HG03280 (cell line): Measurements from ENCODE around the gene NKIRAS1.
"Not testable (repeated sequence)": the region's sequence is repeated elsewhere in the genome, so short reads cannot be mapped to it uniquely, and the experiment has no call there.

ENCODE experiments used
- ATAC-seq: cut with Tn5 transposase; IDR thresholded peaks from one replicate; pipeline ENCODE4 v1.9.1; 2021; ENCODE audit warnings: mild to moderate bottlenecking, moderate library complexity; ENCODE audit not compliant: unreplicated experiment

Gene NKIRAS1

GRCh38 chr3:23941440-23941839 lies 24.6 kb upstream of the NKIRAS1 start:
- ATAC-seq, result no peak

DNA sequence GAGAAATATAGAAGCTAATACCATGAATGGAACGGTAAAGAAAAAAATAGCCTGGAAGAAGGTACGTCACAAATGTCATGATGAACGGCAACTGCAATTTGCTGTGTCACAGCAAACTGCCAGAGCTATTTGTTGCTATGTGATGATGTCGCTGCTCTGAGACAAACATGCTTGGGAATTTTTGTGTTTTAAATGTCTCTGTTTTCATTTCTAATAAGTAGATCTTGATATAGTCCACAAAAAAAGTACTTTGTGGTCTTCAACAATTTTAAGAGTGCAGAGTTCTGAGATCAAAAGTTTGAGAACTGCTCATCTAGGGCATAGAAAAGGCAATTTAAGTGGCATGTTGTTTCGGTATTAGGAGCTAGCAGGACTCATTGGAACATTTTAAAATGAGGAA lies 24.0 kb upstream of the NKIRAS1 start:
- no peak for ATAC-seq

DNA sequence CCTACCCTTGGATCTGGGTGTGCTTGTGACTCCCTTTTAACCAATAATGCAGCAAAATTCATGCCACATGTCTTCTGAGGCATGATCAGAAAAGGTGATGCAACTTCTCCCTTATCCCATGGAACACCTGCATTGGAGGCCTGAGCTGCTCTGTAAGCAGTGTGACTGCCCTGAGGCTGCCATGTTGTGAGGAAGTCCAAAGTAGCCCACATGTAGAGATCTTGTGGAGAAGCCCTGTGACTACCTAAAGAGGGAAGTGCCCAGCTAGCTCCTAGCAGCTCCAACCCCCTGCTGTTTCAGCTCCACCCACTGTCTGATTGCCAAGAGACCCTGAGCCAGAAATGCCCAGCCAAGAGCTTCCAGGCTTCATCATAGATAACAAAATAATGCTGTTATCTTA lies 21.9 kb upstream of the NKIRAS1 start:
- no peak for ATAC-seq

GRCh38 chr3:23937296-23937695 lies 20.5 kb upstream of the NKIRAS1 start:
- no peak for ATAC-seq

DNA sequence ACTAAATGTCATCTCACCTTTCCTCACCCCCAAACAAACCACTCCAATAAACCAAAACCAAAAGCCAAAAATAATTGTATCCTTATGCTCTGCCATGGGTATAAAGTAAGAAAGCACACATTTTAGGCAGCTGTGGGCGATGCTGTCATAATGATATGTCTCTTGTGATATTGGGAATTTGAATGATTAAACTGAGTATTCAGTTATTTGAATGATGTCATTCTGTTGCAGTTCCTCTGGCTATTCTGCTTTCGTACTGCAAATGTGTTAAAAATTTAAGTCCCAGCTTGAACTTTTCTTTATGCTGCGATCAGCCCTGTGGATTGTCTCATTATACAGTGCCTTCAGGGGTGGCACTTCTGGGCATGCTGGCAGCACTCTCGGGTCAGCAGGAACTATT lies 17.5 kb upstream of the NKIRAS1 start:
- ATAC-seq, result no peak

DNA sequence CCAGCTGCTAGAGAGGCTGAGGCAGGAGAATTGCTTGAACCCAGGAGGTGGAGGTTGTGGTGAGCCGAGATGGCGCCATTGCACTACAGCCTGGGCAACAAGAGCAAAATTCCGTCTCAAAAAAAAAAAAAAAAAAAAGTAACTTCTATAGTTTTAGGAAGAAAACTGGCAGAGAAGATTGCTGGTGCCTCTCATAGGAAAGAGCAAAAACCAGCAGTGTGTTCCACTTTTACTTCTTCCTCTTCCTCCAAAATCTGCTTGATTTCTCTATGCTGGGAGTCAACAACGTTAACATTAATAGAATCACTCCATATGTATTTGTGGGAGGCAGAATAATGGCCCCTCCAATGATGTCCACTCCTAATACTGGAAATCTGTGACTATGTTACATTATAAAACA lies 15.8 kb upstream of the NKIRAS1 start:
- no peak for ATAC-seq

DNA sequence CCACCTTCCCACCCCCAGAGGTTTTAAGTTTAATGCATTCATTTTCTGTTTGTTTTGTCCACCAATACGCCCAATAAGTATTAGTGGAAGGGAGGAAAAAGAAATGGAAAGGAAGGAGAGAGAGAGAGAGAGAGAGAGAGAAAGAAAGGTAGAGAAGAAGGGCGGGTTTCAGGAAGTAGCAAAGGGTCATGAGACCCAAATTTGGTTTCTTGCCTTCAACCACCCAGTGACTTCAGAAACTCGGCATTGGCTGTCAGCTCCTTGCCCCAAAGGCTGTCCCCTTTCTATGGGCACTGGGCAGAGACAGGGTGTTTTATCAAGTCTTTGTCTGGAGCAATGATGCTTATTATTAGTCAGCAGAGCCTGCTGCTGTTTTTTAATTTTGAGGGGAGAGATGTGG lies 14.8 kb upstream of the NKIRAS1 start:
- no peak for ATAC-seq

- no peak for ATAC-seq
Measured at GRCh38 chr3:23928524-23928923, 11.7 kb upstream of the NKIRAS1 start.

DNA sequence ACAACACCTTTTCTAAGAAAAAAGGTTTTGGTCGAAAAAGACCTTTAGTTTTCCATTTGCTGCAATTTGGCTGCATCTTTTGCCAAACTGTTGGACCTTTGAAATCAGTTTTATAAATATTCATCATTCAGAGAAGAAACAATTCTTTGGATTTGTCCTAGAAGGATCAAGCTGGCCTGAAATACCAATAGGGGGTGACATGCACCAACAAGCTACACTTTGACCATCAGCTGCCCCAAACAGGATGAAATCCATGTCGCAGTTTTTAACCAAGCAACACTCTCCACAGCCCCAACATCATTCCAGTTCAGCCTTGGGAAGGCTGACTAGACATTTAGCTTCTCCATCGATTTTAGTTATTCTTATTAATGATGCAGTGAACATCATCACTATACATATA lies 9.9 kb upstream of the NKIRAS1 start:
- no peak for ATAC-seq

GRCh38 chr3:23926246-23926645 lies 9.5 kb upstream of the NKIRAS1 start:
- no peak for ATAC-seq

DNA sequence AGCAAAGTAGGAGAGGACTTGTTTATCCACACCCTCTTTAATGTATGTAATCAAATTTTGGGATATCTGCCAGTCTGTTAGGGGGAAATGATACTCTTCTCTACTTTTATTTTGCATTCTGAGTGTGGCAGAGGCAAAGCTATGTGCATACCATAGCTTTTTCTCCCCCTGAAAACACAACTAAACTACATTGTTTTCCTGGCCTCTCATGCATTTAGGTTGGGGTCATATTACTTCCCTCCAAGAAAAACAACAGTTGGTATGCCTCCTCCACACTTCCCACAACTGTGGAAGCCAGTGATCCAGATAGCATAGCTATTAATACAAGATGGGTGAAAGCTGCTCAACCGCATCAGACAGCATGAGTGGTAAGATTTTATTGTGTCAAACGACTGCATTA lies 7.0 kb upstream of the NKIRAS1 start:
- ATAC-seq, result no peak

GRCh38 chr3:23921052-23921511 lies 4.3 kb upstream of the NKIRAS1 start:
- ATAC-seq, result no peak

DNA sequence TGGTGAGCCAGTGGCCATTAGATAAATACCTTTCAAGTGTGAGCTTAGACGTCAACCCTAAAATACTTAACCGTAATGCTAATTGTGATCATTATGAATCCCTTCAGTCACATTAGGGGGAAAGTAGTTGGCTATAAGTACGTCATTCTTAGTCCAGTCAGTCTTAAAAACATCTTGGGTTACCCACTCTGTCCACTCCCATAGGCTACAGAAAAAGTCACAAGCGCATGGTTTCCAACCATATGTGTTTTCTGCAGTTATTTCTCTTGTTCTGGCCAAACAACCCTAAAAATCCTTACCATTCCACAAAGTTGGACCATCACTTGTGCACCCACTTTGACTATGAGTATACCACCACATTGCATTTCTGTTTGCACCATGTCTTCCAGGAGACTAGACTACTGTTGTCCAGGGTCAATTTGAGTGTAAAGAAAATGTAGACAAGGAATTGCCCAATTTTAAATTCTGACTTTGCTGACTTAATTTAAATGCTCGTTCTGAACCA lies 3.4 kb upstream of the NKIRAS1 start:
- ATAC-seq, result no peak

DNA sequence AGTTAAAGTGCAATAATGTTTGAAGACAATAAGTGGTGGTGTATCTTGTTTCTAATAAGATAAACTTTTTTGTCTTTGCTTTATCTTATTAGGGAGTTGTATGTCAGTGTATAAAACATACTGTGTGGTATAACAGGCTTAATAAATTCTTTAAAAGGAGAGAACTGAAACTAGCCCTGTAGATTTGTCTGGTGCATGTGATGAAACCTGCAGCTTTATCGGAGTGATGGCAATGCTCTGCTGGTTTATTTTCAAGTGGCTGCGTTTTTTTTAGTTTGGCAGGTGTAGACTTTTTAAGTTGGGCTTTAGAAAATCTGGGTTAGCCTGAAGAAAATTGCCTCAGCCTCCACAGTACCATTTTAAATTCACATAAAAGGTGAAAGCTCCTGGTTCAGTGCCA lies 2.8 kb upstream of the NKIRAS1 start:
- no peak for ATAC-seq

GRCh38 chr3:23918331-23918730 lies 1.5 kb upstream of the NKIRAS1 start:
- ATAC-seq, result not testable (repeated sequence)

DNA sequence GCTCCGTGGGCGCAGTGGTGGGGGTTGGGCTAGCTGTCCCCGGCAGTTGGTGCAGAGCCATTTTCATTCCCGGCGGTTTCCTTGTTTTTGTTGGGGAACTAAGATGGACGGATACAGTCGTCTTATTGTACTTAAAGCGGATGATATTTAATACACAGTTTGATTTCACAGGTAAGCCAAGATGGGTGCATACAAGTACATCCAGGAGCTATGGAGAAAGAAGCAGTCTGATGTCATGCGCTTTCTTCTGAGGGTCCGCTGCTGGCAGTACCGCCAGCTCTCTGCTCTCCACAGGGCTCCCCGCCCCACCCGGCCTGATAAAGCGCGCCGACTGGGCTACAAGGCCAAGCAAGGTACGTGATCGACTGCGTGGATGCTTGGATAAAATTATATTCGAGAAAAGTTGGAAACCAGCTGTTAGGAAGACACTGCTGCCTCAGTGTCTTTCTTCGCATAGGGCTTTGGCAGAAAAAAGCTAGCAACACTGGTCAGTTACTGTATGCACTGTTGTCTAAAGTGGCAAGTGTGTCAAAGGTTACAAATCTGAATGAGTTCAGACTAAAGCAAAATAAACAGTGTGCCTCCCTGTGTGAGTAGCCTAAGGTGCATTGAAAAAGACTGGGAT lies 1.0 kb upstream of the NKIRAS1 start:
- not testable (repeated sequence) for ATAC-seq

GRCh38 chr3:23916152-23916885 lies 471 bp downstream of the NKIRAS1 start:
- peak; percentile 48 for ATAC-seq

GRCh38 chr3:23915537-23916108 lies 1.2 kb downstream of the NKIRAS1 start:
- no peak for ATAC-seq

DNA sequence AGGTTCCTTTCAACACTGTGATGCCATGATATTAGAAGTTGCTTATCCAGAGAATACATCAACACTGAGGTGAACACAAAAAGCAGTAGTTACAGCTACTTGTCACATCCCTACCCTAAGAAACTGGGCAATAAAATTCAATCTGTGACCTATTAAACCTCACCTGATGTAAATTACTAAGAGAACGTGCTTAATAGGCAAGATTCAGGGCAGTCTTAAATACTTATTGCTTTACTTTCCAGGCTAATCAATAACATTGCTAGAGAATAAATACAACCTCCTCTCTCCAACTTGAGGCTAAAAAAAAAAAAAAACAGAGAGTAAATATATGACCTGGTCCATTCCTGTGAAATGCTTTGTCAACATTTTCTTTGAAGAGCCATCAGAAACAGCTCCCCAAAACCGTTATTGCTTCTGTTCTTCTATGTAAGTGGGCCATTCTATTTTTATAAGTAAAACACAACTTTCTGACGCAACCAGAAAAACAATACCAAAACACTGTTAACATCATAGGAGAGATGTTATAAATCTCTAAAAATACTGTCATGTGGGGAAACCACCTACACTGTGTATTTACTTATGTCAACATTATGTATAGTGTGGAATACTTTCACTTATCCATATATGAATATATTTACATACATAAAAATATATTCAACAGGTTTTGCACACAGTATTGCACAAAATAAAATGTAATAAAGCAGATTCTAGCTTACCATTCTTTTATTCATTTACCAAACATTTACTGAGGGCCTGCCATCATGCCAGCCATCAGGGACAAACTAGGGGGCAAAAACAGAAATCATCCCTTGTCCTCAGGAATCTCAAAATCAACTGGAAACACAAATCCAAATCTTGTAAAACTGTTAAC lies 2.7 kb downstream of the NKIRAS1 start:
- ATAC-seq, result peak; percentile 13

DNA sequence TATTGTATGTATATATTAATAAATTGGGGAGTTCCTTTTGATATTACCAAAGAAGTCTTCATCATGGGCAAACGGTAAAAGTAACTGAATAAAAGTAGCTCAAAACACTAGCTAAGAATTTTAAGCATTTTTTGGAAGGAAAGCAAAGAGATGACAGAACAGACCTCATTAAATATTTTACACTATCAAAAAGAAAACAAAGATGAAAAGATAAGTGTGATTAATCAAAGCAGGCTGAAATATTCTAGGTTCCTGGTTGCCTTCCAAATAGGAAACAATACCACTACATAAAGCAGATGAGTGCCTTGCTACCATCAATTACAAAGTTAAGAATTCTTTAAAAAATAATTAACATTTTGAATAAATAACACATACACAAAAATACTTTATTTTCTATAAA lies 3.6 kb downstream of the NKIRAS1 start:
- ATAC-seq, result no peak

DNA sequence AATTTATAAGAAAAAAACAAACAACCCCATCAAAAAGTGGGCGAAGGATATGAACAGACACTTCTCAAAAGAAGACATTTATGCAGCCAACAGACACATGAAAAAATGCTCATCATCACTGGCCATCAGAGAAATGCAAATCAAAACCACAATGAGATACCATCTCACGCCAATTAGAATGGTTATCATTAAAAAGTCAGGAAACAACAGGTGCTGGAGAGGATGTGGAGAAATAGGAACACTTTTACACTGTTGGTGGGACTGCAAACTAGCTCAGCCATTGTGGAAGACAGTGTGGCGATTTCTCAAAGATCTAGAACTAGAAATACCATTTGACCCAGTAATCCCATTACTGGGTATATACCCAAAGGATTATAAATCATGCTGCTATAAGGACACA lies 4.5 kb downstream of the NKIRAS1 start:
- not testable (repeated sequence) for ATAC-seq
